ENCODE data around the gene ARFGAP1.

Gene ARFGAP1

GRCh38 chr20:63312273-63312672, 39.7 kb downstream of the ARFGAP1 start:
- Mint-ChIP-seq H3K4me1 (peaks cover 12% of the 10 kb centered on the region), H3K36me3 (ENCODE audit: low read depth) (no peaks in the 10 kb centered on the region), H3K27ac (no peak overlapping the region), H3K27me3 (ENCODE audit: low read depth, poor library complexity) (peaks cover 4% of the 10 kb centered on the region), H3K9me3 (no peaks in the 10 kb centered on the region), H3K4me3 (no peak overlapping the region)
- no peak for TF ChIP-seq CTCF (IDR thresholded peaks at IDR 0.05)
- no peak for DNase-seq

- no peak for DNase-seq
- H3K27me3 Mint-ChIP-seq (ENCODE audit: low read depth, poor library complexity): peaks cover 8% of the 10 kb centered on the region
- no peaks in the 10 kb centered on the region for H3K36me3 Mint-ChIP-seq (ENCODE audit: low read depth)
- TF ChIP-seq CTCF (IDR thresholded peaks at IDR 0.05): no peak
- H3K4me1 Mint-ChIP-seq: peaks cover 12% of the 10 kb centered on the region
- H3K4me3 Mint-ChIP-seq: no peak overlapping the region
- no peaks in the 10 kb centered on the region for H3K9me3 Mint-ChIP-seq
- no peak overlapping the region for H3K27ac Mint-ChIP-seq
Observed at GRCh38 chr20:63312690-63313348, 40.2 kb downstream of the ARFGAP1 start.

- H3K36me3 Mint-ChIP-seq (ENCODE audit: low read depth): no peaks in the 10 kb centered on the region
- TF ChIP-seq CTCF (IDR thresholded peaks at IDR 0.05): no peak
- DNase-seq: no peak
Observed at GRCh38 chr20:63313349-63314014, 40.9 kb downstream of the ARFGAP1 start.

GRCh38 chr20:63314015-63314471, 41.4 kb downstream of the ARFGAP1 start:
- Mint-ChIP-seq H3K27me3 (ENCODE audit: low read depth, poor library complexity) (peaks cover 8% of the 10 kb centered on the region), H3K36me3 (ENCODE audit: low read depth) (no peaks in the 10 kb centered on the region), H3K27ac (no peak overlapping the region), H3K4me1 (peaks cover 12% of the 10 kb centered on the region), H3K9me3 (no peaks in the 10 kb centered on the region), H3K4me3 (no peak overlapping the region)
- no peak for TF ChIP-seq CTCF (IDR thresholded peaks at IDR 0.05)
- DNase-seq: no peak

More at GRCh38 chr20:63313349-63314014, 40.9 kb downstream of the ARFGAP1 start:
- Mint-ChIP-seq H3K9me3 (no peaks in the 10 kb centered on the region), H3K27me3 (ENCODE audit: low read depth, poor library complexity) (peaks cover 8% of the 10 kb centered on the region), H3K27ac (no peak overlapping the region), H3K4me3 (no peak overlapping the region), H3K4me1 (peaks cover 12% of the 10 kb centered on the region)

GRCh38 chr20:63314566-63315239, 42.1 kb downstream of the ARFGAP1 start:
- Mint-ChIP-seq H3K4me1 (peaks cover 11% of the 10 kb centered on the region), H3K4me3 (no peak overlapping the region), H3K36me3 (ENCODE audit: low read depth) (no peaks in the 10 kb centered on the region), H3K27ac (no peak overlapping the region), H3K9me3 (no peaks in the 10 kb centered on the region), H3K27me3 (ENCODE audit: low read depth, poor library complexity) (peaks cover 8% of the 10 kb centered on the region)
- TF ChIP-seq CTCF (IDR thresholded peaks at IDR 0.05): no peak
- DNase-seq: no peak
